PC-3 (cell line): ENCODE measurements around the gene ARL13A.

ENCODE experiments used
- EZH2 ChIP-seq: fragments of 300-600 bp; sonication (generic); IDR thresholded peaks from one replicate; pipeline ENCODE4 v1.6.1; 2017; ENCODE audit warnings: antibody characterized with exemption, mild to moderate bottlenecking, low read length; ENCODE audit not compliant: unreplicated experiment
- EZH2phosphoT487 ChIP-seq: fragments of 300-600 bp; sonication (generic); IDR thresholded peaks from 2 replicates; pipeline ENCODE4 v1.6.1; 2018; ENCODE audit warnings: mild to moderate bottlenecking, antibody characterized with exemption, low read length, borderline replicate concordance
- TF ChIP-seq, protein P1 (sequence below): fragments of 300-600 bp; sonication (generic); conservative IDR thresholded peaks from 2 replicates; pipeline ENCODE4 v1.5.1; 2017; ENCODE audit warnings: antibody characterized with exemption, low read depth, mild to moderate bottlenecking, low read length

DNA sequence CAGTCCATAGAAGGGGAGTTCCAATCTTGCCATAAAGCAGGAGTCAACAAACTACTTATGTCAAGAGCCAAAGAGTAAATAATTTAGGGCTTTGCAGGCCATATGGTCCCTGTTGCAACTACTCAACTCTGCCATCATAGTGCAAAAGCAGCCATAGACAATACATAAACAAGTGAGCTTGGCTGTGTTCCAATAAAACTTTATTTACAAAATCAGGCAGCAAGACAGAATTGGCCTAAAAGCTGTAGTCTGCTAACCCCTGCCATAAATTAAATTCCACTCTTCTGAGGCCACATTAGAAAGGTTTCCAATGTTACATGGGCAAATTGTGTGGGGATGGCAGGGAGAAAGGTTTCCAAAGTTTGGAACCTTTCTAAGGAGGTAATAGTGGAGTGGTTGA lies 67.7 kb downstream of the ARL13A start:
- TF ChIP-seq, protein P1, sequence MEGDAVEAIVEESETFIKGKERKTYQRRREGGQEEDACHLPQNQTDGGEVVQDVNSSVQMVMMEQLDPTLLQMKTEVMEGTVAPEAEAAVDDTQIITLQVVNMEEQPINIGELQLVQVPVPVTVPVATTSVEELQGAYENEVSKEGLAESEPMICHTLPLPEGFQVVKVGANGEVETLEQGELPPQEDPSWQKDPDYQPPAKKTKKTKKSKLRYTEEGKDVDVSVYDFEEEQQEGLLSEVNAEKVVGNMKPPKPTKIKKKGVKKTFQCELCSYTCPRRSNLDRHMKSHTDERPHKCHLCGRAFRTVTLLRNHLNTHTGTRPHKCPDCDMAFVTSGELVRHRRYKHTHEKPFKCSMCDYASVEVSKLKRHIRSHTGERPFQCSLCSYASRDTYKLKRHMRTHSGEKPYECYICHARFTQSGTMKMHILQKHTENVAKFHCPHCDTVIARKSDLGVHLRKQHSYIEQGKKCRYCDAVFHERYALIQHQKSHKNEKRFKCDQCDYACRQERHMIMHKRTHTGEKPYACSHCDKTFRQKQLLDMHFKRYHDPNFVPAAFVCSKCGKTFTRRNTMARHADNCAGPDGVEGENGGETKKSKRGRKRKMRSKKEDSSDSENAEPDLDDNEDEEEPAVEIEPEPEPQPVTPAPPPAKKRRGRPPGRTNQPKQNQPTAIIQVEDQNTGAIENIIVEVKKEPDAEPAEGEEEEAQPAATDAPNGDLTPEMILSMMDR: no peak
- TF ChIP-seq EZH2 (no peak), EZH2phosphoT487 (no peak)
